Activated CD4-positive, alpha-beta T cell treated with anti-CD3 and anti-CD28 coated beads, Interleukin-2, amount 10 ng/mL, durations not matched to agents 7 days and 5 days (primary cell): Measurements from ENCODE around the gene USP6NL. TPM values are rescaled to one million over a fixed set of nuclear protein-coding genes. Genes with fewer than 3 reads are reported as not detected.
"Not testable (repeated sequence)": the region's sequence is repeated elsewhere in the genome, so short reads cannot be mapped to it uniquely, and the experiment has no call there.

Source experiments
- CTCF ChIA-PET: fragments of 350-600 bp; sonication (Branson Sonifier 250); formaldehyde crosslinking; loops from one replicate; lab custom pipeline; 2021; ENCODE audit warnings: antibody characterized with exemption; lab: Charles Lee
- POLR2A ChIA-PET: fragments of 350-600 bp; sonication (Branson Sonifier 250); formaldehyde crosslinking; loops from one replicate; lab custom pipeline; 2021; ENCODE audit warnings: antibody characterized with exemption; lab: Charles Lee
- DNase-seq: peaks from one replicate; pipeline ENCODE4 v3.0.0-alpha.2; 2020
- H3K27ac Mint-ChIP-seq: one replicate; pipeline ENCODE4 v1.8.0; 2021; ENCODE audit warnings: mild to moderate bottlenecking, moderate library complexity, mixed read lengths
- H3K27me3 Mint-ChIP-seq: one replicate; pipeline ENCODE4 v1.8.0; 2021; ENCODE audit warnings: mixed read lengths
- H3K36me3 Mint-ChIP-seq: one replicate; pipeline ENCODE4 v1.8.0; 2021; ENCODE audit warnings: low read depth, mixed read lengths
- H3K4me1 Mint-ChIP-seq: one replicate; pipeline ENCODE4 v1.8.0; 2021; ENCODE audit warnings: mixed read lengths
- H3K4me3 Mint-ChIP-seq: one replicate; pipeline ENCODE4 v1.8.0; 2021; ENCODE audit warnings: mild to moderate bottlenecking, moderate library complexity, mixed read lengths
- H3K9me3 Mint-ChIP-seq: one replicate; pipeline ENCODE4 v1.8.0; 2021; ENCODE audit warnings: mixed read lengths
- total RNA-seq, 2 experiments: library from RNA; stranded (reverse); gene quantifications; one replicate each; pipeline ENCODE4 v1.2.3, GENCODE V29; 2021

Gene USP6NL
- total RNA-seq, 2 experiments from 2014 or later, result 3.1 to 4.0 TPM

DNA sequence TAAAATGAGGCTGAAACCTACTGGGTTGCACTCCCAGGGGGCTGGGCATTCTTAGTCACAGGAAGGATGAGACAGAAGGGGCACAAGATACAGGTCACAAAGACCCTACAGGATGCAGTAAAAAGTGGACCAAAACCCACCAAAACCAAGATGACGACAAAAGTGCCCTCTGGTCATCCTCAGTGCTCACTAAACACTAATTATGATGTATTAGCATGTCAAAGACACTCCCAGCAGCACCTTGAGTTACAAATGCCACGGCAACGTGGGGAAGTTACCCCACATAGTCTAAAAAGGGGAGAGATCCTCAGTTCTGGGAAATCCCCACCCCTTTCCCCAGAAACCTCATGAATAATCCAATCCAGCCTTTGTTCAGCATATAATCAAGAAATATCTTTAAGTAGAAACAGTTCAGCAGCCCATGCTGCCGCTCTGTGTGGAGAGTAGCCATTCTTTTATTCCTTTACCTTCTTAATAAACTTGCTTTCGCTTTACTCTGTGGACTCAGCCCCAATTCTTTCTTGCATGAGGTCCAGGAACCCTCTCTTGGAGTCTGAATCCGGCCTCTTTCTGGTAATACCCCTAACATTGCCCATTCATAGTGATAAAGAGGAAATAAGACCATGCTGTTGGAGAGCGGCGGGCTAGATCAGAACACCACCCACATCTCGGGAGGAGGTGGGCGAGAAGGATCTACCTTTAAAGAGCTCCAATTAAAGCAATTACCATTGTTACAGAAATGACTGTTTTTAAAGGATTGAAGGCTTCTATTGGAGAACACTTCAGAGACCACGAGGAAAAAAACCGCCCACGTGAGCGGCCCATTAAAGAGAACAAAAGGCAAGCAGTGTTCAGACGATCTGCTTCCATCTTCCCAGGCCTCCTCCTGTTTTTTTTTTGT is 170.9 kb downstream of the USP6NL start:
- no peak for DNase-seq
- H3K9me3 Mint-ChIP-seq, result no peaks in the 10 kb centered on the region
- ChIA-PET CTCF (interaction anchor here (1.2 to 1.3 kb wide), 2 partner anchors 11 to 45 kb away, joined by 3 to 5 read pairs; no protein-coding TSS in a partner anchor), POLR2A (no interaction called here)
- H3K36me3 Mint-ChIP-seq, result no peaks in the 10 kb centered on the region
- H3K4me3 Mint-ChIP-seq, result peak overlapping the region; percentile 15
- H3K27ac Mint-ChIP-seq, result peak overlapping the region; percentile 20
- H3K27me3 Mint-ChIP-seq, result no peaks in the 10 kb centered on the region
- H3K4me1 Mint-ChIP-seq, result peaks cover 22% of the 10 kb centered on the region

DNA sequence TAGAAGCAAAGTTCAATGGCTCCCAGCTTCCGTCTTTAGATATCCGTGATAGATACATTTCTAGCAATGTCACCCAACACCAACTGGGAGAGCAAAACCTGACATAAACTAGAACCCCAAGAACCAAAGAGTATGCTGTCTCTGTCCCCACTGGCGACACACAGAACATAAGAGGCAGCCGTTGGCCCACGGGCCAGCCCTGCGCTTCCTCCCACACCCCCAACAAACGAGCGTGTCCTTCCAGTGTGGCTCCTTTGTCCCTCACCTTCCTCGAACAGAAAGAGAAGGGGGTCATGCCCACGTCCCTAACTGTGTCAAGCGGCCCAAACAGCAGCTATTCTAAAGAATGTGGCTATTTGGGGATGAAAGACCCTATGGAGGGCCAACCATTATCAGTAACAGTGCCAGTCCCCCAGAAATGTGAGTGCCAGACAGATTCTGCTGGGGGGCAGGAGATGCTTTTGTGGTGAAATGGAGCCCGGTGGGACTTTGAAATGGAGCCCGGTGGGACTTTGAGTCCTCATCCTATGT is 171.9 kb downstream of the USP6NL start:
- no peaks in the 10 kb centered on the region for H3K36me3 Mint-ChIP-seq
- H3K9me3 Mint-ChIP-seq, result no peaks in the 10 kb centered on the region
- CTCF ChIA-PET, result interaction anchor here (1.2 to 1.3 kb wide), 2 partner anchors 10 to 44 kb away, joined by 3 to 5 read pairs; no protein-coding TSS in a partner anchor
- DNase-seq, result no peak
- peaks cover 22% of the 10 kb centered on the region for H3K4me1 Mint-ChIP-seq
- no peaks in the 10 kb centered on the region for H3K27me3 Mint-ChIP-seq
- POLR2A ChIA-PET, result interaction anchor here (0.5 kb wide), 1 partner anchor 31 kb away, joined by 3 read pairs; no protein-coding TSS in a partner anchor
- no peak overlapping the region for H3K27ac Mint-ChIP-seq
- H3K4me3 Mint-ChIP-seq, result no peak overlapping the region

- ChIA-PET CTCF (interaction anchor here (1.0 kb wide), 1 partner anchor 141 kb away, joined by 3 read pairs; no protein-coding TSS in a partner anchor), POLR2A (no interaction called here)
- Mint-ChIP-seq H3K27ac (no peak overlapping the region), H3K27me3 (no peaks in the 10 kb centered on the region), H3K9me3 (no peaks in the 10 kb centered on the region), H3K4me3 (no peak overlapping the region), H3K36me3 (no peaks in the 10 kb centered on the region), H3K4me1 (peaks cover 20% of the 10 kb centered on the region)
- no peak for DNase-seq
Observed at GRCh38 chr10:11437391-11438142, 173.9 kb downstream of the USP6NL start.

DNA sequence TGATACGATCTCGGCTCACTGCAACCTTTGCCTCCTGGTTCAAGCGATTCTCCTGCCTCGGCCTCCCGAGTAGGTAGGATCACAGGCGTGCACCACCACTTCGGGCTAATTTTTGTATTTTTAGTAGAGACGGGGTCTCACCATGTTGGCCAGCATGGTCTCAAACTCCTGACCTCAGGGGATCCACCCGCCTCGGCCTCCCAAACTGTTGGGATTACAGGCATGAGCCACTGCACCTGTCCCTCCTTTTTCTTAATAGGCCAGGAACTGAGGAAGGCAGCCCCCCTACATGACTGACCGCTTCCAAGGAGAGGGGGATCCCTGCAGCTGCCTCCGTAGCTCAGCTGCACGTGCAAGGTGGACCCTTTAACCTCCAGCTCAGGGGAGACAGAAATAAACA is 175.0 kb downstream of the USP6NL start:
- CTCF ChIA-PET, POLR2A ChIA-PET, H3K4me3 Mint-ChIP-seq, H3K36me3 Mint-ChIP-seq, H3K9me3 Mint-ChIP-seq, H3K27me3 Mint-ChIP-seq, H3K27ac Mint-ChIP-seq, DNase-seq: not testable (repeated sequence)
- peaks cover 18% of the 10 kb centered on the region for H3K4me1 Mint-ChIP-seq

DNA sequence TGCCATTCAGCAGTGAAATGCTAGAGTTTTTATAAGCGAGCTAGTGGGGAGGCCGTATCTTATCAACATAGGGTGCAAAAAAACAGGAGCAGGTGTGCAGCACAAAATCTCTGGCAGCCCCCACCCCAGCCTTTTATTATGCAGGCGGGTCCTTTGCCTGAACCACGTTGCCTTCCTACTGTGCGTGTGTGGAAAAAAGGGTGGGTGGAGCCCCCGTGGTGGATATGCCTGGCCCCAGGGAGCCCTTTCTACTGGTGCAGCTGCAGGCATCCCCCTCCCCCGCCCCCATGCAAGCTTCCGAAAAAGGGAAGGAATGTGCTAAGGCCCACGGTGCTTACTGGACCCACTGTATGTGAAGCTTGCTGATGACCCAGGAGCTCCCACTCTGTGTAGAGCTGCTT is 175.9 kb downstream of the USP6NL start:
- Mint-ChIP-seq H3K4me1 (peaks cover 15% of the 10 kb centered on the region), H3K4me3 (no peak overlapping the region), H3K36me3 (no peaks in the 10 kb centered on the region), H3K27me3 (no peaks in the 10 kb centered on the region), H3K27ac (no peak overlapping the region), H3K9me3 (no peaks in the 10 kb centered on the region)
- no peak for DNase-seq
- POLR2A ChIA-PET, result no interaction called here
- CTCF ChIA-PET, result interaction anchor here (0.6 to 0.9 kb wide), 3 partner anchors 9 to 251 kb away, joined by 5 to 7 read pairs (median 5); no protein-coding TSS in a partner anchor

DNA sequence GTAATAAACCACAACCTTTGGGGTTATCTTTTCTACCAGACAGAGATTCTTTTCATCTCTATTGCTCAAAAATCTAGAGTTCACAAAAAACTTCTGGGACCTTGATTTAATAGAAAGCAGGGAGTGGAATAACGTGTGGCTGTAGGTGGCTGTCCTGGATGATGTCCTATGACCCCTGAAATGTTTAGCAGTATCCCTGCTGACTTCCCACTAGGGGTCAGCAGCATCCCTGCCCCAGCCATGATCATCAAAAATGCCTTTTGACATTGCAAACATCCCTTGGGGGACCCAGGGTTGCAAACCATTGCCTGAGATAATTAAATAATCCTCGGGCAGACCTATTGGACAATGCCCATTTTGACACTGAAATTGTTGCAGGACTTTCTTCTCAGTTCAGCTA is 177.1 kb downstream of the USP6NL start:
- Mint-ChIP-seq H3K9me3 (no peaks in the 10 kb centered on the region), H3K4me3 (no peak overlapping the region), H3K36me3 (no peaks in the 10 kb centered on the region), H3K27me3 (no peaks in the 10 kb centered on the region), H3K4me1 (peaks cover 3% of the 10 kb centered on the region), H3K27ac (no peak overlapping the region)
- DNase-seq, result no peak
- CTCF ChIA-PET, result no interaction called here
- POLR2A ChIA-PET, result no interaction called here

- Mint-ChIP-seq H3K27ac (no peak overlapping the region), H3K9me3 (no peaks in the 10 kb centered on the region), H3K4me3 (no peak overlapping the region), H3K4me1 (no peaks in the 10 kb centered on the region), H3K27me3 (no peaks in the 10 kb centered on the region), H3K36me3 (no peaks in the 10 kb centered on the region)
- ChIA-PET POLR2A (no interaction called here), CTCF (no interaction called here)
- DNase-seq, result no peak
Observed at GRCh38 chr10:11433657-11434056, 177.8 kb downstream of the USP6NL start.

- H3K4me3 Mint-ChIP-seq, result no peak overlapping the region
- no peak for DNase-seq
Observed at GRCh38 chr10:11431216-11431555, 180.3 kb downstream of the USP6NL start.

DNA sequence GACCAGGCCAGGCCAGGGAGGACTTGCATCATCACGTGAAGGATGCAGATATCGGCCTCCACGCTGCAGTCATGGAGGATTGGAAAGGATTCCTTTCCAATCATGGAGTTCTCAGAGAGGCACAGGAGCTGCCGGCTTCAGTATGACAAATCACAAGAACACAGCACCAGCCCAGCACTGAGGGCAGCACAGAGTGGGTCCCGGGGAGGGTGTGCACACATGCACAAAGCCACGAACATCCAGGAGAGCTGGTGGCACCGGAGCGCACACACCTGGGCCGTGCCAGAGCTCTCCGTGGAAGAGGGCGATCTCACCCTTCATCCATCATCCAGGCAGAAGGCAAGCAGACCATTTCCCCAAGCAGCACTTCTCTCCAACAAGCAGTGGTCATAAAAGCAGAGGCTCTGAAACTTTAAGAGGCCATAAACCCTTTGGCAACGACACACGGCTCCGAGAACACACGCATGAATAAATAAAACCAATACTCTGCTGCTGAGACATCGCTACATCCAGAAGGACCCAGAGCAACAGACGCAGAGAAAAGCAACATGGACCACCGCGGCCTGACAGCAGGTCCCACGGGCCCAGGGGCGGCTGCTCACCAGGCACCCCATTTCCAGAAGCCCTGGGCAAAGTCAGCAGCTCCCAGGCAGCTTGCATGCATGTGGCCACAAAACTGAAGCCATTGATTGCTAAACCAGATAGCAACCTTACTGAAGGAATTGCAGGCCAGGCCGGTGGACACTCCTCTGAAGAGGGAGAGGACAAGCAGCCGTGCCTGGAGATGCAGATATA is 180.8 kb downstream of the USP6NL start:
- CTCF ChIA-PET, result interaction anchor here (0.6 to 1.4 kb wide), 3 partner anchors 9 to 393 kb away, joined by 3 to 5 read pairs (median 4); no protein-coding TSS in a partner anchor
- peaks cover 2% of the 10 kb centered on the region for H3K27me3 Mint-ChIP-seq
- peaks cover 3% of the 10 kb centered on the region for H3K36me3 Mint-ChIP-seq
- POLR2A ChIA-PET, result no interaction called here
- peaks cover 14% of the 10 kb centered on the region for H3K9me3 Mint-ChIP-seq
- no peak for DNase-seq
- H3K4me1 Mint-ChIP-seq, result peaks cover 6% of the 10 kb centered on the region
- no peak overlapping the region for H3K4me3 Mint-ChIP-seq
- H3K27ac Mint-ChIP-seq, result no peak overlapping the region

More at GRCh38 chr10:11431216-11431555, 180.3 kb downstream of the USP6NL start:
- POLR2A ChIA-PET, result no interaction called here
- Mint-ChIP-seq H3K9me3 (peaks cover 8% of the 10 kb centered on the region), H3K27me3 (peaks cover 2% of the 10 kb centered on the region), H3K27ac (no peak overlapping the region), H3K4me1 (peaks cover under 1% of the 10 kb centered on the region), H3K36me3 (no peaks in the 10 kb centered on the region)
- CTCF ChIA-PET, result interaction anchor here (1.1 kb wide), 1 partner anchor 12 kb away, joined by 4 read pairs; no protein-coding TSS in a partner anchor

DNA sequence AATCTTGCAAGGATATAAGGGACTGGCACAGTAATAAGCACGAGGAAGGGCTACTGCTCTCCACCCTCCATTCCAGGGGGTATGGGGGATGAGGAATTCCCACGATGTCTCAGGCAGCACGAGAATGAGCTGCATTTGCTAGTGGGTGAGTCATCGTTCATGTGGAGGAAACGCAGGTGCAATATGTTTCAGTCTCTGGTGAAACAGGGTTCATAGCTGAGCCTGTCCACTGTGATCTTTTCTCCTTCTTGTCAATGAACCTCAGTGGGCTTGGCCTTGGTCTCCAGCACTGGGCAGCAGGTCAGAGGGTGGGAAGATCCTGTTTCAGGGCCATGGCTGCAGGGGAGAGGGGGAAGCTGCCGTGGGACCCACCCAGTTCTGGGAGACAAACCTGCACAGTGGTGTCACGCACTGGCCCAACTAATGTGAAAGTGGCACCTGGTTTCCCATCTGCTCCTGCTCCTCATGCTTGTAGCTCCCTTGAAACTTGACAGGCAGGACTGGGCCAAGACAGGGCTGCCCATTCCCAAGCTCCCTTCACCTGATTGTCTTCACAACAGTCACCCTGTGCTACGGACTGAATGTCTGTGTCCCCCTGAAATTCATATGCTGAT is 181.9 kb downstream of the USP6NL start:
- Mint-ChIP-seq H3K4me1 (peaks cover 7% of the 10 kb centered on the region), H3K27ac (no peak overlapping the region), H3K4me3 (no peak overlapping the region), H3K9me3 (peaks cover 17% of the 10 kb centered on the region), H3K36me3 (peaks cover 3% of the 10 kb centered on the region), H3K27me3 (peaks cover 2% of the 10 kb centered on the region)
- ChIA-PET POLR2A (no interaction called here), CTCF (interaction anchor here (0.6 to 1.4 kb wide), 3 partner anchors 9 to 392 kb away, joined by 3 to 5 read pairs (median 3); no protein-coding TSS in a partner anchor)
- no peak for DNase-seq

- Mint-ChIP-seq H3K9me3 (peaks cover 26% of the 10 kb centered on the region), H3K36me3 (peaks cover 3% of the 10 kb centered on the region), H3K4me1 (peaks cover 7% of the 10 kb centered on the region), H3K27me3 (peaks cover 2% of the 10 kb centered on the region), H3K27ac (no peak overlapping the region), H3K4me3 (no peak overlapping the region)
- no peak for DNase-seq
- POLR2A ChIA-PET, result no interaction called here
- CTCF ChIA-PET, result no interaction called here
Observed at GRCh38 chr10:11425676-11426075, 185.8 kb downstream of the USP6NL start.

DNA sequence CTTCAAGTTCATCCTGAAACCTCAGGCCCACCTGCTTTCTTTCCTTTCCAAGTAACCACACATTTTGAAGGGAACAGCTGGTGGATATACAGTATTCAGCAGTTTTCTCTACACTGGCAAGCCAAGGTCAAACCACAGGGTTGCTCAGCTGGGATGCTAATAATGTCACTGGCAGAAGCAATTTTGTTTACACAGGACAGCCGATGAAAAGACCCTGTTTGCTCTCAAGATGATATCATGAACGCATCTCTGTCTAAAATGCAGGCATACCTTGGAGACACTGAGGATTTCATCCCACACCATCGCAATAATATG is 186.2 kb downstream of the USP6NL start:
- POLR2A ChIA-PET, result no interaction called here
- Mint-ChIP-seq H3K36me3 (peaks cover 3% of the 10 kb centered on the region), H3K9me3 (peaks cover 27% of the 10 kb centered on the region), H3K27me3 (peaks cover 4% of the 10 kb centered on the region), H3K27ac (no peak overlapping the region), H3K4me1 (peaks cover 7% of the 10 kb centered on the region), H3K4me3 (no peak overlapping the region)
- CTCF ChIA-PET, result no interaction called here
- no peak for DNase-seq
